HepG2 (cell line): Measurements from ENCODE around the gene PRM2.

Experiments used
- ELF3 ChIP-seq: IDR thresholded peaks from 2 replicates; pipeline ENCODE4 v1.6.1; 2016; ENCODE audit warnings: missing genetic modification reagents, missing compliant biosample characterization
- EZH2 ChIP-seq: conservative IDR thresholded peaks from 2 replicates; pipeline ENCODE4 v1.6.1; 2012; ENCODE audit warnings: mild to moderate bottlenecking, low read depth, low read length, moderate library complexity

DNA sequence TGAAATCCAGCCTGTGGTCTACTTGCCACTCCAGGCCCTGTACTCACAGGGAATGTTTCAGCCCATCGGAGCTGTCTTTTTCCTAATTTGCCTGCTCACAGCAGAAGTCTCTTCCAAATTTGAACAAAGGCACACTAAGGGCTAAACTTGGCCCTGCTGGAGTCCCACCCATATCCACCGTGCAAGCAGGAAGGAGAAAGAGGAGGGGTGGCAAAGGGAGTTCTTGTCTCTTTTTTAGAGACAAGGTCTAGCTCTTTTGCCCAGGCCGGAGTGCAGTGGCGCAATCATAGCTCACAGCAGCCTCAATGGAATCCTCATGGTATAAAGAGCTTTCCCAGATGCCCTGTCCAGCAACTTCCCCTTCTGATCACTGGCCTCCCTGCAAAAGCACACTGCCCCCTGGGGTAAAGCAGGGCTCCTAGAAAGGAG lies 7.6 kb upstream of the PRM2 start:
- TF ChIP-seq ELF3 (0 out of 2 replicates have a peak, but pooled peaks have one; percentile 31), EZH2 (no peak)
